OCI-LY3 (cell line): ENCODE data around the gene A3GALT2.

Source experiments
- H2AFZ ChIP-seq: fragments of 200-600, 300-600 bp; shearing (Covaris generic); 2 replicates; pipeline ENCODE4 v1.6.0; 2014; ENCODE audit warnings: antibody characterized with exemption, low read depth, low read length
- H3K27ac ChIP-seq: fragments of 200-600, 300-600 bp; sonication (generic); 2 replicates; pipeline ENCODE4 v1.5.1; 2014; ENCODE audit warnings: mild to moderate bottlenecking, low read length, moderate library complexity, mixed read lengths
- H3K27me3 ChIP-seq: fragments of 200-600, 300-600 bp; sonication (generic); 2 replicates; pipeline ENCODE4 v1.6.1; 2014; ENCODE audit warnings: low read depth, low read length, mixed read lengths
- H3K36me3 ChIP-seq: fragments of 200-600, 300-600 bp; sonication (generic); replicated peaks from 2 replicates; pipeline ENCODE3; 2014; ENCODE audit warnings: low read depth, low read length, mixed read lengths
- H3K4me1 ChIP-seq: fragments of 300-600, 200-600 bp; sonication (generic); 2 replicates; pipeline ENCODE4 v1.6.1; 2014; ENCODE audit warnings: low read length, mixed read lengths
- H3K4me2 ChIP-seq: fragments of 200-600, 300-600 bp; sonication (generic); 2 replicates; pipeline ENCODE4 v1.6.1; 2014; ENCODE audit warnings: low read length, mixed read lengths
- H3K4me3 ChIP-seq: fragments of 300-600, 200-600 bp; sonication (generic); 2 replicates; pipeline ENCODE4 v1.5.1; 2014; ENCODE audit warnings: antibody characterized with exemption, mild to moderate bottlenecking, low read length, moderate library complexity
- H3K79me2 ChIP-seq: fragments of 300-600, 200-600 bp; shearing (Covaris generic); 2 replicates; pipeline ENCODE4 v1.6.1; 2014; ENCODE audit warnings: mild to moderate bottlenecking, low read length, mixed read lengths
- H3K9ac ChIP-seq: fragments of 300-600, 200-600 bp; shearing (Covaris generic); 2 replicates; pipeline ENCODE4 v1.6.0; 2014; ENCODE audit warnings: mild to moderate bottlenecking, low read length, moderate library complexity
- H3K9me3 ChIP-seq: fragments of 200-600, 300-600 bp; shearing (Covaris generic); 2 replicates; pipeline ENCODE4 v1.6.1; 2014; ENCODE audit warnings: low read length, mixed read lengths; ENCODE audit not compliant: insufficient read depth
- H4K20me1 ChIP-seq: fragments of 200-600, 300-600 bp; sonication (generic); 2 replicates; pipeline ENCODE4 v1.6.1; 2016; ENCODE audit warnings: low read length, mixed read lengths; ENCODE audit not compliant: insufficient read depth
- CTCF ChIP-seq: fragments of 200-600, 300-600 bp; sonication (generic); IDR thresholded peaks from 2 replicates; pipeline ENCODE4 v1.5.1; 2014; ENCODE audit warnings: antibody characterized with exemption, low read length, low read depth
- EZH2phosphoT487 ChIP-seq: fragments of 200-600 bp; shearing (Covaris generic); IDR thresholded peaks from 2 replicates; pipeline ENCODE4 v1.6.1; 2018; ENCODE audit warnings: antibody characterized with exemption, mixed run types, low read depth

Gene A3GALT2

GRCh38 chr1:33337441-33337840 lies 16.5 kb upstream of the A3GALT2 start:
- peaks cover 28% of the 10 kb centered on the region for H4K20me1 ChIP-seq
- H3K9ac ChIP-seq: no peak overlapping the region
- H3K4me2 ChIP-seq: no peak overlapping the region
- H2AFZ ChIP-seq: no peak overlapping the region
- H3K4me1 ChIP-seq: peaks cover 4% of the 10 kb centered on the region
- H3K4me3 ChIP-seq: no peak overlapping the region
- TF ChIP-seq EZH2phosphoT487 (no peak), CTCF (no peak)
- H3K27me3 ChIP-seq: no peaks in the 10 kb centered on the region
- peaks cover 33% of the 10 kb centered on the region for H3K79me2 ChIP-seq
- no peaks in the 10 kb centered on the region for H3K36me3 ChIP-seq
- H3K9me3 ChIP-seq: no peaks in the 10 kb centered on the region
- H3K27ac ChIP-seq: no peak overlapping the region

- no peaks in the 10 kb centered on the region for H3K36me3 ChIP-seq
- H2AFZ ChIP-seq: no peak overlapping the region
- no peaks in the 10 kb centered on the region for H3K27me3 ChIP-seq
- H3K9me3 ChIP-seq: no peaks in the 10 kb centered on the region
- H3K4me3 ChIP-seq: no peak overlapping the region
- H3K27ac ChIP-seq: no peak overlapping the region
- peaks cover 21% of the 10 kb centered on the region for H4K20me1 ChIP-seq
- H3K9ac ChIP-seq: no peak overlapping the region
- H3K79me2 ChIP-seq: peaks cover 25% of the 10 kb centered on the region
- H3K4me2 ChIP-seq: no peak overlapping the region
- no peaks in the 10 kb centered on the region for H3K4me1 ChIP-seq
- no peak for TF ChIP-seq EZH2phosphoT487
- TF ChIP-seq CTCF: no peak
Observed at GRCh38 chr1:33336580-33336979, 15.7 kb upstream of the A3GALT2 start.

- Histone ChIP-seq H3K79me2 (peaks cover 14% of the 10 kb centered on the region), H3K27ac (no peak overlapping the region), H3K9me3 (no peaks in the 10 kb centered on the region), H3K36me3 (no peaks in the 10 kb centered on the region), H3K4me1 (no peaks in the 10 kb centered on the region), H3K4me3 (no peak overlapping the region), H3K27me3 (no peaks in the 10 kb centered on the region), H3K4me2 (no peak overlapping the region), H4K20me1 (peaks cover 16% of the 10 kb centered on the region), H3K9ac (no peak overlapping the region), H2AFZ (no peak overlapping the region)
- TF ChIP-seq EZH2phosphoT487: no peak
- TF ChIP-seq CTCF: no peak
Observed at GRCh38 chr1:33335020-33335419, 14.1 kb upstream of the A3GALT2 start.

GRCh38 chr1:33334081-33334552 lies 13.2 kb upstream of the A3GALT2 start:
- no peak overlapping the region for H3K4me2 ChIP-seq

More at GRCh38 chr1:33334081-33334552, 13.2 kb upstream of the A3GALT2 start:
- H3K9ac ChIP-seq: no peak overlapping the region
- no peak overlapping the region for H3K27ac ChIP-seq
- no peak for TF ChIP-seq CTCF
- TF ChIP-seq EZH2phosphoT487: no peak
- H3K4me3 ChIP-seq: no peak overlapping the region
- H2AFZ ChIP-seq: no peak overlapping the region
- H3K79me2 ChIP-seq: peaks cover 8% of the 10 kb centered on the region; the same call in 1 of the 2 replicates
- H3K36me3 ChIP-seq: peaks cover 4% of the 10 kb centered on the region
- no peaks in the 10 kb centered on the region for H3K27me3 ChIP-seq
- no peaks in the 10 kb centered on the region for H3K4me1 ChIP-seq
- H4K20me1 ChIP-seq: peaks cover 9% of the 10 kb centered on the region
- no peaks in the 10 kb centered on the region for H3K9me3 ChIP-seq
